ENCODE results near the gene ADAM17. TPM values are rescaled to one million over a fixed set of nuclear protein-coding genes. Genes with fewer than 3 reads are reported as not detected.

Gene ADAM17
- total and polyA plus RNA-seq, 2 of the 8 experiments (the other 6 are each of a cell fraction or from before 2014, with no cell fraction given), result 6.5 to 23.5 TPM

DNA sequence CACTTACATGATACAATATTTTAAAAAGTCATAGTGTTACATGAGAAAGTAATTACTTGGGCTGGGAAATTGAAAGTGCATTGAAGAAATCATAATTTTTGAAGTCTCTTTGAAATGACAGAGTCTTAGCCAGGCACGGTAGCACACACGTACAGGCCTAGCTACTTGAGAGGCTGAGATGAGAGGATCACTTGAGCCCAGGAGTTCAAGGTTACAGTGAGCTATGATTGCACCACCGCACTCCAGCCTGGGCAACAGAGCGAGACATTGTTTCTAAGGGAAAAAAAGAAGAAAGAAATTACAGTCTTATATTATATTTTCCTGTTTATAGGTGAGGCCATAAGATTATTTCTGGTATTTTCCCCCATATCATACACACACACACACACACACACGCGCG is 90.5 kb downstream of the ADAM17 start (continued):
- TF ChIP-seq BCL11A (IDR thresholded peaks at IDR 0.05; ENCODE audit: low read depth in 2 of 2, low read length in 2 of 2) (no peak), TAF7 (optimal IDR thresholded peaks at IDR 0.05; ENCODE audit: borderline replicate concordance, low read depth, low read length) (no peak), YY1 (IDR thresholded peaks at IDR 0.05; ENCODE audit: low read depth, low read length) (no peak), BRCA1 (IDR thresholded peaks at IDR 0.05; ENCODE audit: low read depth, low read length) (no peak)

Measured in H1 (cell line).